ENCODE data around the gene RAD51D. TPM values are rescaled to one million over a fixed set of nuclear protein-coding genes. Genes with fewer than 3 reads are reported as not detected.

Gene RAD51D
- total and polyA plus RNA-seq, 2 donors (not counting 1 experiment from before 2014, with no cell fraction given), result 12.6 to 15.6 TPM

- no peak overlapping the region for H3K9ac ChIP-seq (ENCODE audit: insufficient read depth, low read length)
- H3K27me3 ChIP-seq (ENCODE audit: control insufficient read depth, insufficient read depth, low read length), result peaks cover under 1% of the 10 kb centered on the region
- no peaks in the 10 kb centered on the region for H3K79me2 ChIP-seq (ENCODE audit: control insufficient read depth, insufficient read depth, low read length)
- no peak overlapping the region for H3K27ac ChIP-seq (ENCODE audit: insufficient read depth, low read length)
- no peak for DNase-seq (ENCODE audit: low read depth in 2 of 2)
- no peak for TF ChIP-seq EZH2 (IDR thresholded peaks at IDR 0.05; ENCODE audit: low read length, missing control alignments)
- no peak for TF ChIP-seq CTCF (conservative IDR thresholded peaks at IDR 0.05 in 1 of 2, IDR thresholded peaks at IDR 0.05 in 1 of 2; ENCODE audit: low read depth in 1 of 2, low read length in 2 of 2)
- no peak overlapping the region for H2AFZ ChIP-seq (ENCODE audit: low read length)
- H3K9me3 ChIP-seq (ENCODE audit: control insufficient read depth, insufficient read depth, low read depth, low read length), result no peaks in the 10 kb centered on the region
- H3K4me1 ChIP-seq (ENCODE audit: control insufficient read depth, extremely low read depth, insufficient read depth, low read length), result no peaks in the 10 kb centered on the region
- no peaks in the 10 kb centered on the region for H4K20me1 ChIP-seq (ENCODE audit: control insufficient read depth, extremely low read depth, insufficient read depth, low read length)
- H3K4me2 ChIP-seq (ENCODE audit: extremely low read depth, insufficient read depth, low read length), result no peak overlapping the region
- H3K4me3 ChIP-seq (replicated peaks in 1 of 4; ENCODE audit: control extremely low read depth in 1 of 4, insufficient read depth in 1 of 4, low read depth in 3 of 4, low read length in 4 of 4), result no peak overlapping the region
- H3K36me3 ChIP-seq (ENCODE audit: control insufficient read depth, insufficient read depth, low read length), result no peaks in the 10 kb centered on the region
Observed at GRCh38 chr17:35166526-35166925, 46.9 kb upstream of the RAD51D start.

GRCh38 chr17:35164716-35165115 lies 45.1 kb upstream of the RAD51D start:
- no peaks in the 10 kb centered on the region for H3K79me2 ChIP-seq (ENCODE audit: control insufficient read depth, insufficient read depth, low read length)
- H4K20me1 ChIP-seq (ENCODE audit: control insufficient read depth, extremely low read depth, insufficient read depth, low read length), result no peaks in the 10 kb centered on the region
- no peak for TF ChIP-seq EZH2 (IDR thresholded peaks at IDR 0.05; ENCODE audit: low read length, missing control alignments)
- TF ChIP-seq CTCF (conservative IDR thresholded peaks at IDR 0.05 in 1 of 2, IDR thresholded peaks at IDR 0.05 in 1 of 2; ENCODE audit: low read depth in 1 of 2, low read length in 2 of 2), result no peak
- no peak overlapping the region for H3K4me3 ChIP-seq (replicated peaks in 1 of 4; ENCODE audit: control extremely low read depth in 1 of 4, insufficient read depth in 1 of 4, low read depth in 3 of 4, low read length in 4 of 4)
- H2AFZ ChIP-seq (ENCODE audit: low read length), result no peak overlapping the region
- peaks cover 9% of the 10 kb centered on the region for H3K27me3 ChIP-seq (ENCODE audit: control insufficient read depth, insufficient read depth, low read length)
- no peak overlapping the region for H3K9ac ChIP-seq (ENCODE audit: insufficient read depth, low read length)
- H3K27ac ChIP-seq (ENCODE audit: insufficient read depth, low read length), result no peak overlapping the region
- no peaks in the 10 kb centered on the region for H3K4me1 ChIP-seq (ENCODE audit: control insufficient read depth, extremely low read depth, insufficient read depth, low read length)
- H3K9me3 ChIP-seq (ENCODE audit: control insufficient read depth, insufficient read depth, low read depth, low read length), result no peaks in the 10 kb centered on the region
- no peaks in the 10 kb centered on the region for H3K36me3 ChIP-seq (ENCODE audit: control insufficient read depth, insufficient read depth, low read length)
- no peak for DNase-seq (ENCODE audit: low read depth in 2 of 2)
- H3K4me2 ChIP-seq (ENCODE audit: extremely low read depth, insufficient read depth, low read length), result no peak overlapping the region

- Histone ChIP-seq H3K27me3 (ENCODE audit: control insufficient read depth, insufficient read depth, low read length) (peaks cover 12% of the 10 kb centered on the region), H3K4me1 (ENCODE audit: control insufficient read depth, extremely low read depth, insufficient read depth, low read length) (no peaks in the 10 kb centered on the region), H3K36me3 (ENCODE audit: control insufficient read depth, insufficient read depth, low read length) (no peaks in the 10 kb centered on the region), H3K79me2 (ENCODE audit: control insufficient read depth, insufficient read depth, low read length) (no peaks in the 10 kb centered on the region), H4K20me1 (ENCODE audit: control insufficient read depth, extremely low read depth, insufficient read depth, low read length) (no peaks in the 10 kb centered on the region), H3K9ac (ENCODE audit: insufficient read depth, low read length) (no peak overlapping the region), H2AFZ (ENCODE audit: low read length) (no peak overlapping the region), H3K4me3 (replicated peaks in 1 of 4; ENCODE audit: control extremely low read depth in 1 of 4, insufficient read depth in 1 of 4, low read depth in 3 of 4, low read length in 4 of 4) (no peak overlapping the region), H3K9me3 (ENCODE audit: control insufficient read depth, insufficient read depth, low read depth, low read length) (no peaks in the 10 kb centered on the region), H3K4me2 (ENCODE audit: extremely low read depth, insufficient read depth, low read length) (no peak overlapping the region), H3K27ac (ENCODE audit: insufficient read depth, low read length) (no peak overlapping the region)
- TF ChIP-seq EZH2 (IDR thresholded peaks at IDR 0.05; ENCODE audit: low read length, missing control alignments), result no peak
- TF ChIP-seq CTCF (conservative IDR thresholded peaks at IDR 0.05 in 1 of 2, IDR thresholded peaks at IDR 0.05 in 1 of 2; ENCODE audit: low read depth in 1 of 2, low read length in 2 of 2), result no peak
- DNase-seq (ENCODE audit: low read depth in 2 of 2), result no peak
Observed at GRCh38 chr17:35163886-35164285, 44.2 kb upstream of the RAD51D start.

Data from fibroblast of lung (primary cell).